Activated CD4-positive, alpha-beta T cell treated with anti-CD3 and anti-CD28 coated beads for 4 hours (primary cell): ENCODE data around the gene PURA.
"Not testable (repeated sequence)": the region's sequence is repeated elsewhere in the genome, so short reads cannot be mapped to it uniquely, and the experiment has no call there.

Source experiments
- DNase-seq, 2 donors: peaks; one replicate each; pipeline ENCODE4 v3.0.0-alpha.2; 2020

The PURA gene

GRCh38 chr5:140141241-140141640, 27.3 kb downstream of the PURA start:
- no peak for DNase-seq

GRCh38 chr5:140142246-140142645, 28.3 kb downstream of the PURA start:
- no peak for DNase-seq

GRCh38 chr5:140142856-140143255, 28.9 kb downstream of the PURA start:
- no peak for DNase-seq

GRCh38 chr5:140143521-140144258, 29.8 kb downstream of the PURA start:
- DNase-seq, result no peak

- no peak for DNase-seq
Measured at GRCh38 chr5:140145256-140145655, 31.3 kb downstream of the PURA start.

GRCh38 chr5:140145818-140146522, 32.1 kb downstream of the PURA start:
- DNase-seq, result peak; percentile 35 to 37

- no peak for DNase-seq
Measured at GRCh38 chr5:140146523-140146842, 32.6 kb downstream of the PURA start.

GRCh38 chr5:140147460-140147859, 33.6 kb downstream of the PURA start:
- DNase-seq, result no peak

- no peak for DNase-seq
Measured at GRCh38 chr5:140148508-140148907, 34.6 kb downstream of the PURA start.

- DNase-seq, result no peak
Measured at GRCh38 chr5:140150201-140150600, 36.3 kb downstream of the PURA start.

- DNase-seq, result no peak
Measured at GRCh38 chr5:140151144-140152021, 37.5 kb downstream of the PURA start.

GRCh38 chr5:140152022-140152999, 38.4 kb downstream of the PURA start:
- no peak for DNase-seq

GRCh38 chr5:140153255-140153654, 39.3 kb downstream of the PURA start:
- DNase-seq, result no peak

GRCh38 chr5:140153905-140154304, 40.0 kb downstream of the PURA start:
- no peak for DNase-seq

- DNase-seq, result not testable (repeated sequence)
Measured at GRCh38 chr5:140154710-140155381, 40.9 kb downstream of the PURA start.

- DNase-seq, result peak; percentile 83 to 88
Measured at GRCh38 chr5:140157032-140157781, 43.3 kb downstream of the PURA start.

- no peak for DNase-seq
Measured at GRCh38 chr5:140159014-140159927, 45.4 kb downstream of the PURA start.

- no peak for DNase-seq
Measured at GRCh38 chr5:140162275-140162674, 48.4 kb downstream of the PURA start.

- DNase-seq, result no peak
Measured at GRCh38 chr5:140162781-140163180, 48.9 kb downstream of the PURA start.
